HG03520 (cell line): Measurements from ENCODE around the gene TDRD9.
"Not testable (repeated sequence)": the region's sequence is repeated elsewhere in the genome, so short reads cannot be mapped to it uniquely, and the experiment has no call there.

Experiments
- ATAC-seq: cut with Tn5 transposase; IDR thresholded peaks from one replicate; pipeline ENCODE4 v1.9.1; 2021; ENCODE audit warnings: mild to moderate bottlenecking, moderate library complexity; ENCODE audit not compliant: unreplicated experiment

TDRD9 gene

GRCh38 chr14:103920981-103921854 lies 7.0 kb upstream of the TDRD9 start:
- peak; percentile 95 for ATAC-seq

DNA sequence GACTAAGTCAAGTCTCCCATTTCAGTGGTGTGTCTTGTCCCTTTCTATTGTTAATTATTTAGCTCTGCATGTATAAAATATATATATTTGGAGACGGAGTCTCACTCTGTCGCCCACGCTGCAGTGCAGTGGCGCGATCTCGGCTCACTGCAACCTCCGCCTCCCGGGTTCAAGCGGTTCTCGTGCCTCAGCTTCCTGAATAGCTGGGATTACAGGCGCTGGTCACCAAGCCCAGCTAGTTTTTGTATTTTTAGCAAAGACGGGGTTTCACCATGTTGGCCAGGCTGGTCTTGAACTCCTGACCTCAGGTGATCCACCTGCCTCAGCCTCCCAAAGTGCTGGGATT lies 6.4 kb upstream of the TDRD9 start:
- ATAC-seq = not testable (repeated sequence)

GRCh38 chr14:103923863-103924262 lies 4.4 kb upstream of the TDRD9 start:
- no peak for ATAC-seq

DNA sequence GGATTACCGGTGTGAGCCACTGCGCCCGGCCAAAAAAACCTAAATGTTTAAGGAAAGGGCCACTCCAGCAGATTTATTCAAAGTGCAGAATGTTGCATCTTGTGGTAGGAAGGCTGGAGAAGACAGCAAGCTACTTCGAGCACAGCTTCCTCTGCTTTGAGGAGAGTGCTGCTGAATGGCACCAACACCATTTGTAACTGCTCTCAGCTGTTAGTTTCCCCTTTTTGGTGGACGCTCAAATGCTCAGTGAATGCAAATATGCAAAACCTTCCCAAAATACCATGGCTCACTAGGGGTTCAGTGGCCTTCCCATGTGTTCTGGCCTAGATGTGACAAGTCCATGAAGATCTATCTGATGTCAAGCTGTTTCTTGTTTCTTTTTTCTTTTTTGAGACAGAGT lies 2.9 kb upstream of the TDRD9 start:
- ATAC-seq = no peak

DNA sequence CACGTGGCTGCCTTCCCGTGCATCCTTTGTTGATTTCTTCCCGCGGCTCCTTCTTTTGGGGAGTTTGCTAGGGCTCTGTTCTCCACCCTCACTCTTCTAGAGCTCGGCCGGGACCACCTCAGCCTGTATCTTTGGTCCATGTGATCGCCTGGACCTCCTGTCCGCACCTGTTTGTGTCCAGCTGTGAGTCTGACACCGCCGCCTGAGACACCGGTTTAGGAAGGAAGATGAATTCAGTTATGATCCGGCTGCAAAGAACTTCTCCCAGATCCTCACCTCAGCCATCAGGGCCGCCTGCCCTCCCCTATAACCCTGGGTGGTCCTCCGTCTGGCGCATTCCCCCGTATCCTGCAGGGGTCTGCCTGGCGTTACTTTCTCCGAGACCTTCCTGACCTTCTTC lies 690 bp upstream of the TDRD9 start:
- no peak for ATAC-seq

DNA sequence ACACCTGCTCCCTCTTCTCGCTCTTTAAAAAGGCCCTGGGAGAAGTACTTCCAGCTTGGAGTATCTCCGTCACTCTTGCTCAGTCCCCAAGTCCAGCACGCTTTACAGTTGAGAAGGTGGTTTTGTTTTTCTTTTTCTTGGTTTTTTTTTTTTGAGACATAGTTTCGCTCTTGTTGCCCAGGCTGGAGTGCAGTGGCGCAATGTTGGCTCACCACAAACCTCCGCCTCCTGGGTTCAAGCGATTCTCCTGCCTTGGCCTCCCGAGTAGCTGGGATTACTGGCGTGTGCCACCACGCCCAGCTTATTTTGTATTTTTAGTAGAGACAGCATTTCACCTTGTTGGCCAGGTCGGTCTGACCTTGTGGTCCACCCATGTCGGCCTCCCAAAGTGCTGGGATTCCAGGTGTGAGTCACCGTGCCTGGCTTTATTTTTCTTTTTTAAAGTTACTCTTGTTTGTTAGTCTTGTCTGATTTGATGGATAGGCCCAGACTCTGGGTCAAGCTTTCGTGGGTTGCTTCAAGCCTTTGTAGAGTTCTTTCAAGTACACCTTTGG lies 1.9 kb downstream of the TDRD9 start:
- no peak for ATAC-seq

DNA sequence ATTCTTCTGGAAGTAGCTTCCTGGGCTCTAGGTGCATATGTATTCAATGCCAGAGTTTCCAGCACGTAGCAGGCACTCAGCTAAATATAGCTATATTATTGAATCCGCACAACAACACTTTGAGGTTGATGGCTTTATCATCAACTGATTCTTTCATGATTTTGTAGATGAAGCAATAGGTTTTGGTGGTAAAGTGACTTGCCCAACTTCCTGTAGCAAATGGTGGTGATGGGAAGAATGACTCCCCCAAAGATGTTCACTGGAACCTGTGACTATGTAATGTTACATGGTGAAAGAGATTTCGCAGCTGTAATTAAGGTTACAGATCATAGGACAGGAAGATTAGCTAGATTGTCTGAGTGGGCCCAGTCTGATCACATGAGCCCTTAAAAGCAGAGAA lies 3.2 kb downstream of the TDRD9 start:
- ATAC-seq = no peak

- no peak for ATAC-seq
Measured at GRCh38 chr14:103932791-103933490, 4.7 kb downstream of the TDRD9 start.

- no peak for ATAC-seq
Measured at GRCh38 chr14:103935102-103935501, 6.8 kb downstream of the TDRD9 start.

DNA sequence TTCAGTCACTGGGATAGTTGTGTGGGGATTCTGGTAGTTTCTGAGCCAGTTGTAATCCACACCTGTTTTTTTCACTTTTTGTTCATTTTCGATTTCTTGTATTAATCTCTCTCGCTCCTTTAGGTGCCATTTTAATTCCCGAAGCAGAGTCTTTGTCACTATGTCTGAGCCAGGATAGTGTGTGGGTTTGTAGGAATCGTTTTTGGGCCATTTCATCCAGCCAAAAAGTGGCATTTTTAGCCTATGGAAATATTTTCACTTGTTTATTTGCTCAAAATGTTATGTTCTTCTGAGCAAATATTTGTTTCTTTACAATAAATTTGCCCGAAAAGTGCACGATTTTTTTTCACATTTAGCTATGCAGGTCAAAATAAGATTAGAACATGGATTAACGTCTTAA lies 13.2 kb downstream of the TDRD9 start:
- ATAC-seq = no peak

DNA sequence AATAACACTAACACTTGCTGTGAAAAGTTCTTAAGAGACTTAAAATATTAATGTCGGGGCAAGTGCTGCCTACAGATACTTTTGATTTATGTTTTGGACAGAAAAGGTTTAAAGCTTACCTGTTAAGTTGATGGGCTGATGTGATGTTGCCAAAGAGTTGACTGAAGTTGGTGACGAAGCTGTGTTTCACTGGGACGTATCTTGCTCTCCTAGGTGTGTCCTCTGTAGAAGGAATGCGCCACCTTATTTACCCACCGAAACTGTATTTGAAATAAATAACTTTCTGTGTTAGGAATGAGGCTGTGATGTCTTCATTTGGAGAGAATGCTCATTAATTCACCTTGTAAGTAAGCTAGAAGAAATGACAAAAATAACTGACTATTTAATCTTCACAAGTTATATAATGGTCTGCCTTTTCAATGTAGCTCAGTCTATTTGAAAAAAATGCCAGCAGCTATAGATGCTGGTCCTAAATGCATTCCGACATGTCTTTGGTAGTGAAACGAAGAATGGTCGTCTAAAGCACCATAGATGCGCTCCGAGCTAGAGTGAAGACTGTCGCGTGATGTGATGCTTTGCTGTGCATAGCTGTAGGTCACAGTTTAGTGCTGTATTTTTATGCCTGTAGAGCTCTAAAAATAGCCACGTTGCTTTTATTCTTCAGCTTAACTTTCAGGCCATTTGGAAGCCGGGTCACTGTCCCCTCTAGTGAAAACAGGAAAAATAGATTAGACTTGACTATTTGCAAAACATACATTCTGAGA lies 13.9 kb downstream of the TDRD9 start, which contains the start of gene RD3L:
RD3L (minus strand) TSS at position 557 of the 764 bp plus-strand sequence. CDS start 834 bp downstream, outside the sequence.
- ATAC-seq = no peak

DNA sequence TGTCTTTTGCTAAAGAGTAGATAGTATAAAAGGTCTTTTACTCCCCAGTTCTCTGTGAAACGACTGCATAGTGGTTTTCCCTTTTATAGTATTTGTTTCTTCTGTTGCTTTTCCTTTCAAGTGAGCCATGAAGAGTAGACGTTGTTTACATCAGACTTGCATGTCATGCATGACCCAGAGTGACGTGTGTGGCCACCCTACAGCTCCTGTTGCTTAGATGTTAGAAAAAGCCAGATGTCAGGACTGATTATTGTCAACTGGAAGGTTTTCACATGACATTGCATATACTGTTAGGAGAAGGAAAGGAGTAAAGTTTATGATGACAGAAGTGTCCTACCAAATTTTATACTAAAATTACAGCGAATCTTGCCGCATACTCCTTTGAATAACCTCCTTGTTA lies 15.4 kb downstream of the TDRD9 start:
- no peak for ATAC-seq

DNA sequence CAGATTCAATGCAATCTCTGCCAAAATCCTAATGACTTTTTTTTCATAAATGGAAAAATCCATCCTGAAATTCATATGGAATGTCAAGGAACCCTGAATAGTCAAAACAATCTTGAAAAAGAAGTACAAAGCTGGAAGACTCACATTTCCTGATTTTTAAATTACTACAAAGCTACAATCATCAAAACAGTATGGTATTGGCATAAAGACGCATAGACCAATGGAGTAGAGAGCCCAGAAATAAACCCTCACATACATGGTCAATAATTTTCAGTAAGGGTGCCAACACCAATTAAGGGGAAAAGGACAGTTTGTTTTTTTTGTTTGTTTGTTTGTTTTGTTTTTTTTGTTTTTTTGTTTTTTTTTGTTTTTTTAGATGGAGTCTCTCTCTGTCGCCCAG lies 18.7 kb downstream of the TDRD9 start:
- ATAC-seq = no peak

GRCh38 chr14:103948442-103948841 lies 20.2 kb downstream of the TDRD9 start:
- no peak for ATAC-seq

DNA sequence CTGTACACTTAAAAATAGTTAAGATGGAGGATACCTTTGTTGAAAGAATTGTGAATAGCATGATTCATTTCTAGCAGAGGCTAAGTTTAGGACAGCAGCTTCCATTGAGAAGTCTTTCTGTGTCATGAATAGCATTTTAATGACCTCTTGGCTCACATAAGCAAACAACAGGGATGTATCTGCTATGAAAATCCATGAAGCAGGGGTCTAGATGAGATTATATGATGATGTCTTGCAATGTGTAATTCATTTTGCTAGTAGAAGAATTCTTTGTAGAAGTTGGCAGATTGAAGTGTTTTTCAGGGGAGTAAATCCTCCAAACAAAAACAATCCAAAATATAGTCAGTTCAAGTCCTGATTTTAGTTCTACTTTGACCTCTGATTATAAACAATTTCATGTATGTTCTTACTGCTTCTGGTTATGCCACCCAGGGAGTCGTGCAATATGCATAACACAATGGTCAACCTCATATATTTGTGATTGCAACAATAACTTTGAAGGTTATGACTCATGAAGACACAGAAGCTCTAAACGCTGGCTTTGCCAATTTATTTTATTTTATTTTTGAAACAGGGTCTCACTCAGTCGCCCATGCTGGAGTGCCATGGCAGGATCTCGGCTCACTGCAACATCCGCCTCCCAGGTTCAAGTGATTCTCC lies 21.0 kb downstream of the TDRD9 start:
- ATAC-seq = no peak

DNA sequence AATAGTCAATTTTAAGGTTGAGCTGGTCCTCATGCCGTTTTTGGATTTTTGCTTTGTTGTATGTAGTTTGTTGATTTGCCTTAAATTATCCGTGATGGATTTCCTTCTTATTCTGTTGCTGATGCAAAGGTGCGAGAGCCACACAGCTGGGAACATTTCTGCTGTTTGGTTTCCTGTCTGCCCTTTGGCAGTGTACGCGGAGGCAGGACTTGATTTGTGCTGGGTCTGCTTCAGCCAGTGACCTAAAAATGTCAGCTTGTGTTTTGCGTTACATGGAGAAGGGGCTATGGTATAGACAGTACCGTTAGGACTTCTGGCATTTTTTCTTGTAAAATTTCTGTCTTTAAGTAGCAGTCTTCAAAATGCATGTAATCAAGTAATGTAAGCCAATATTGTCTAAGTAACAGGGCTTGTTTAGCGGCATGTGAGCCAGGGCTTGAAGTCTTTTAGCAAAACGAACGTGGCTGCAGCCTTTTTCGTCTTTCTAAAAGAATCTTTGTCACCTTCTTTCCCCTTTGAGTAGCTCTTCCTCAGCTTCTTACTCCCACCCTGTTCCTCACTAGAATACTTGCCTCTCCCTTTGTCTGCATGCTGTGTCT lies 32.3 kb downstream of the TDRD9 start:
- ATAC-seq = no peak

DNA sequence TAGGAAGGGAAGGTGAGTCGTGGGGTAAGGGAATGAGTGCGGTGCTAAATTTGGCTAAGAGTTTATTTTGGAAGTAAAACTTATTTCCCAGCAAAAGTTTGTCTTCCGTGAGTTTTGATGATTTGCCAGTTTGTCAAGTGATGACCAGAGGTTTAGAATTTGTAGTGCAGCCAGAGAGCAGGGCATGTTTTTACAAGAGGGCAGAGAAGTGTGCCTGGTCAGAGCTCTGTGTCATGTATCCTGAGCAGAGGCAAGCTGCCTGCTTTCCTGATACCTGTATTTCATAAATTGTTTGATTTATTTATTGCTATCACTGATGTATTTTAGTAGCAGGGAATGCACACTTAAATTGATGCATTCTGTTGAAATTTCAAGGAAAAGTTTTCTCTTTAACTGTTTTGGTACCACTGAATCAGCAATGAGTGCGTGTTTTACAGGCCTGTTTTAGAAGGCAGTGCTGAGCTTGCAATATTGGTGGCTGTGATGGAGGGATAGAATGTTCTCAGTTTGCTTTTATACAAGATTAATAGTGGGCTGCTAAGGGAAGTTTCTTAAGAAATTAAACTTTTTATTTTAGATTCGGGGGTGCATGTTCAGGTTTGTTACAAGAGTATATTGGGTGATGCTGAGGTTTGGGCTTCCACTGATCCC lies 33.8 kb downstream of the TDRD9 start:
- no peak for ATAC-seq

DNA sequence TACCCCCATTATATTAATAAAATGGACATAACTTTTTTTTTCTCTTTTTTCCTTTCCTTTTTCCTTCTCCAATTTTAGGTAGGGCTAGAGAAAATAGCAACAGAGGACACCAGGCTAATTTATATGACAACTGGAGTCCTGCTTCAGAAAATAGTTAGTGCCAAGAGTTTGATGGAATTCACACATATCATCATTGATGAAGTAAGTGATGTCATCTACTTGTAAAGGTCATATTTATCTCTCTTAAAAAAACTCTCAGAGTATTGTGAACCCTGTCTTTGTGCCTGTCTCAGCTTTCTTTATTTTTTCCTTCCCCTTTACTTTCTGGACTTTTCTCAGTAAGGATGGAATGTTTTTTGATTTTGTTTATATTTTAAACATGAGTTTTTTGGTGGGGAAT lies 38.4 kb downstream of the TDRD9 start:
- no peak for ATAC-seq

GRCh38 chr14:103969961-103970360 lies 41.7 kb downstream of the TDRD9 start:
- ATAC-seq = no peak

GRCh38 chr14:103973354-103973753 lies 45.1 kb downstream of the TDRD9 start:
- no peak for ATAC-seq
